Vagina (tissue), 2 donors: ENCODE data around the gene GADD45A. TPM values are rescaled to one million over a fixed set of nuclear protein-coding genes. Genes with fewer than 3 reads are reported as not detected.
A peak's percentile ranks its signal among the peaks of the same experiment; 100 is the strongest.
"Not testable (repeated sequence)": the region's sequence is repeated elsewhere in the genome, so short reads cannot be mapped to it uniquely, and the experiment has no call there.

Experiments
- DNase-seq, 2 donors: peaks; one replicate each; pipeline ENCODE4 v3.0.0-alpha.2; 2017; ENCODE audit errors: extremely low spot score in 2 of 2
- H3K27ac ChIP-seq: fragments of 200-600 bp; sonication (generic); one replicate; pipeline ENCODE4 v1.5.1; 2019
- H3K27me3 ChIP-seq: fragments of 200-600 bp; sonication (generic); one replicate; pipeline ENCODE4 v1.5.1; 2019
- H3K36me3 ChIP-seq, 2 donors: fragments of 200-600 bp; sonication (generic); one replicate each; pipeline ENCODE4 v1.5.1; 2017 to 2019
- H3K4me1 ChIP-seq: fragments of 200-600 bp; sonication (generic); one replicate; pipeline ENCODE4 v1.5.1; 2019
- H3K4me3 ChIP-seq, 2 donors: fragments of 200-600 bp; sonication (generic); 1 replicate in 1 of 2; 2 replicates in 1 of 2; pipeline ENCODE4 v1.5.1; 2016 to 2019
- H3K9me3 ChIP-seq: fragments of 200-600 bp; sonication (generic); one replicate; pipeline ENCODE4 v1.5.1; 2019
- CTCF ChIP-seq, 3 experiments: fragments of 450-650 bp in 2 of 3; fragments of 200-600 bp in 1 of 3; sonication (generic) in 1 of 3; IDR thresholded peaks; one replicate each; pipeline ENCODE4 v1.5.1; 2017 to 2019; ENCODE audit warnings: antibody characterized with exemption in 3 of 3, mild to moderate bottlenecking in 2 of 3, moderate library complexity in 2 of 3
- POLR2A ChIP-seq, 2 donors: fragments of 450-650 bp; IDR thresholded peaks; one replicate each; pipeline ENCODE4 v1.6.1; 2017; ENCODE audit warnings: antibody characterized with exemption in 2 of 2, mild to moderate bottlenecking in 2 of 2, moderate library complexity in 2 of 2
- POLR2AphosphoS5 ChIP-seq, 2 donors: sonication (generic); formaldehyde crosslinking; IDR thresholded peaks; one replicate each; pipeline ENCODE4 v1.9.0; 2017; ENCODE audit warnings: antibody characterized with exemption in 2 of 2, mild to moderate bottlenecking in 2 of 2, low read depth in 1 of 2; ENCODE audit not compliant: insufficient read depth in 1 of 2
- intact Hi-C: fragments of 100-400 bp; cut with DNase I; formaldehyde crosslinking; loops from one replicate; pipeline ENCODE4 v1.15.1; 2023
- total RNA-seq: library from RNA; depleted of rRNA; stranded (reverse); fragments of >200 nt; gene quantifications from one replicate; pipeline ENCODE4 v1.2.3, GENCODE V29; 2016

GADD45A gene
- total RNA-seq, 1 donor from 2014 or later: 44.4 TPM

- no peak for DNase-seq
- intact Hi-C loops: no loop called here
- Histone ChIP-seq H3K4me1 (peaks cover 45% of the 10 kb centered on the region), H3K27ac (no peak overlapping the region), H3K36me3 (no peaks in the 10 kb centered on the region), H3K4me3 (no peak overlapping the region), H3K27me3 (no peaks in the 10 kb centered on the region), H3K9me3 (no peaks in the 10 kb centered on the region)
- TF ChIP-seq POLR2AphosphoS5 (IDR thresholded peaks at IDR 0.05; ENCODE audit: insufficient read depth in 1 of 2, low read depth in 1 of 2): peak in 1 of 2 donors; percentile 46
- no peak for TF ChIP-seq CTCF (IDR thresholded peaks at IDR 0.05)
These were observed 41.2 kb downstream of the GADD45A start for GRCh38 chr1:67726224-67726623.

GRCh38 chr1:67729872-67730271 is 44.9 kb downstream of the GADD45A start:
- H3K27me3 ChIP-seq: no peaks in the 10 kb centered on the region
- H3K4me1 ChIP-seq: peaks cover 42% of the 10 kb centered on the region
- H3K36me3 ChIP-seq: no peaks in the 10 kb centered on the region
- no peak overlapping the region for H3K27ac ChIP-seq
- DNase-seq: no peak
- intact Hi-C loops: no loop called here
- TF ChIP-seq POLR2AphosphoS5 (IDR thresholded peaks at IDR 0.05; ENCODE audit: insufficient read depth in 1 of 2, low read depth in 1 of 2): no peak
- TF ChIP-seq CTCF (IDR thresholded peaks at IDR 0.05): no peak
- no peak for TF ChIP-seq POLR2A (IDR thresholded peaks at IDR 0.05)
- H3K9me3 ChIP-seq: no peaks in the 10 kb centered on the region
- no peak overlapping the region for H3K4me3 ChIP-seq

- intact Hi-C loops, H3K36me3 ChIP-seq, H3K4me3 ChIP-seq, H3K9me3 ChIP-seq, H3K27ac ChIP-seq, H3K27me3 ChIP-seq, DNase-seq: not testable (repeated sequence)
- peaks cover 42% of the 10 kb centered on the region for H3K4me1 ChIP-seq
These were observed 45.3 kb downstream of the GADD45A start for GRCh38 chr1:67730312-67730711.

GRCh38 chr1:67731322-67731721 is 46.3 kb downstream of the GADD45A start:
- no peak for TF ChIP-seq POLR2AphosphoS5 (IDR thresholded peaks at IDR 0.05; ENCODE audit: insufficient read depth in 1 of 2, low read depth in 1 of 2)
- no peak for TF ChIP-seq CTCF (IDR thresholded peaks at IDR 0.05)
- TF ChIP-seq POLR2A (IDR thresholded peaks at IDR 0.05): no peak
- Histone ChIP-seq H3K4me3 (no peak overlapping the region), H3K36me3 (no peaks in the 10 kb centered on the region), H3K27me3 (no peaks in the 10 kb centered on the region), H3K27ac (no peak overlapping the region), H3K9me3 (no peaks in the 10 kb centered on the region), H3K4me1 (peaks cover 42% of the 10 kb centered on the region)
- no peak for DNase-seq
- intact Hi-C loops: no loop called here

- intact Hi-C loops: no loop called here
- H3K27ac ChIP-seq: no peak overlapping the region
These were observed 47.8 kb downstream of the GADD45A start for GRCh38 chr1:67732750-67733151.

More at GRCh38 chr1:67732750-67733151, 47.8 kb downstream of the GADD45A start:
- H3K9me3 ChIP-seq: no peaks in the 10 kb centered on the region
- DNase-seq: no peak
- H3K4me1 ChIP-seq: peaks cover 52% of the 10 kb centered on the region
- H3K4me3 ChIP-seq: no peak overlapping the region
- H3K27me3 ChIP-seq: no peaks in the 10 kb centered on the region
- H3K36me3 ChIP-seq: no peaks in the 10 kb centered on the region
- TF ChIP-seq POLR2A (IDR thresholded peaks at IDR 0.05) (no peak), CTCF (IDR thresholded peaks at IDR 0.05) (no peak), POLR2AphosphoS5 (IDR thresholded peaks at IDR 0.05; ENCODE audit: insufficient read depth in 1 of 2, low read depth in 1 of 2) (no peak)
